SK-N-MC (cell line): ENCODE results near the gene CDH12.

Experiments used
- EZH2 ChIP-seq: fragments of 200-600 bp; sonication (generic); IDR thresholded peaks from one replicate; pipeline ENCODE4 v1.6.1; 2017; ENCODE audit warnings: antibody characterized with exemption
- FOXP2 ChIP-seq: optimal IDR thresholded peaks from 2 replicates; pipeline ENCODE3; 2011; ENCODE audit warnings: mild to moderate bottlenecking, moderate library complexity; ENCODE audit not compliant: insufficient read depth; ENCODE audit errors: extremely low read length, control extremely low read depth
- POLR2AphosphoS5 ChIP-seq: IDR thresholded peaks from 2 replicates; pipeline ENCODE4 v1.6.1; 2012; ENCODE audit warnings: mild to moderate bottlenecking, low read depth, low read length, borderline replicate concordance

GRCh38 chr5:22787398-22787797, 65.7 kb downstream of the CDH12 start:
- TF ChIP-seq POLR2AphosphoS5 (no peak), EZH2 (no peak), FOXP2 (no peak)
